MCF 10A (cell line): Measurements from ENCODE around the gene LRP1B. TPM values are rescaled to one million over a fixed set of nuclear protein-coding genes. Genes with fewer than 3 reads are reported as not detected.

ENCODE experiments used
- BruUV-seq: library from RNA; stranded (reverse); fragments of 400-500 nt; replicated peaks from 2 replicates; lab custom pipeline; 2021; lab: Mats Ljungman, UMichigan
- CTCF ChIA-PET: fragments of 300-600 bp; sonication (Branson Sonifier 250); formaldehyde crosslinking; extraction: SDS; loops from one replicate; lab custom pipeline; 2021; ENCODE audit warnings: antibody characterized with exemption, inconsistent platforms; lab: Yijun Ruan, JAX
- POLR2A ChIA-PET: fragments of 300-600, 350-650 bp; sonication (Branson Sonifier 250); formaldehyde crosslinking; extraction: SDS; loops from one replicate; lab custom pipeline; 2020; ENCODE audit warnings: antibody characterized with exemption, inconsistent platforms; lab: Yijun Ruan, JAX
- DNase-seq: peaks from one replicate; pipeline ENCODE4 v3.0.0-alpha.2; 2018; ENCODE audit not compliant: unreplicated experiment
- H3K27ac Mint-ChIP-seq: one replicate; pipeline ENCODE4 v1.8.0; 2022; ENCODE audit warnings: mild to moderate bottlenecking, low read depth, mixed read lengths; ENCODE audit not compliant: unreplicated experiment
- H3K27me3 Mint-ChIP-seq: one replicate; pipeline ENCODE4 v1.8.0; 2022; ENCODE audit warnings: mixed read lengths; ENCODE audit not compliant: insufficient read depth, unreplicated experiment
- H3K36me3 Mint-ChIP-seq: one replicate; pipeline ENCODE4 v1.8.0; 2022; ENCODE audit warnings: mild to moderate bottlenecking, moderate library complexity, mixed read lengths; ENCODE audit not compliant: insufficient read depth, unreplicated experiment
- H3K4me1 Mint-ChIP-seq: one replicate; pipeline ENCODE4 v1.8.0; 2022; ENCODE audit warnings: mixed read lengths; ENCODE audit not compliant: insufficient read depth, unreplicated experiment
- H3K4me3 Mint-ChIP-seq: one replicate; pipeline ENCODE4 v1.8.0; 2022; ENCODE audit warnings: mild to moderate bottlenecking, moderate library complexity, mixed read lengths; ENCODE audit not compliant: unreplicated experiment
- H3K9me3 Mint-ChIP-seq: one replicate; pipeline ENCODE4 v1.8.0; 2022; ENCODE audit warnings: mixed read lengths; ENCODE audit not compliant: unreplicated experiment
- intact Hi-C: fragments of 100-400 bp; cut with micrococcal nuclease; formaldehyde crosslinking; loops from 2 replicates; pipeline ENCODE4 v1.14.1; 2022
- total RNA-seq: library from RNA; stranded (reverse); gene quantifications from 2 replicates; pipeline ENCODE4 v1.2.3, GENCODE V29; 2022
- TF ChIP-seq, protein P1 (sequence below): fragments of 200-600 bp; IDR thresholded peaks from one replicate; pipeline ENCODE4 v1.8.0; 2022; ENCODE audit warnings: antibody characterized with exemption, mild to moderate bottlenecking; ENCODE audit not compliant: unreplicated experiment

Gene LRP1B
- total RNA-seq, 1 experiment from 2014 or later = not detected

GRCh38 chr2:140627136-140627535 lies 1503.7 kb downstream of the LRP1B start:
- no TSS peak for BruUV-seq
- DNase-seq = no peak
- H3K36me3 Mint-ChIP-seq = no peaks in the 10 kb centered on the region
- ChIA-PET CTCF (no interaction called here), POLR2A (no interaction called here)
- peaks cover 70% of the 10 kb centered on the region for H3K27me3 Mint-ChIP-seq
- TF ChIP-seq, protein P1, sequence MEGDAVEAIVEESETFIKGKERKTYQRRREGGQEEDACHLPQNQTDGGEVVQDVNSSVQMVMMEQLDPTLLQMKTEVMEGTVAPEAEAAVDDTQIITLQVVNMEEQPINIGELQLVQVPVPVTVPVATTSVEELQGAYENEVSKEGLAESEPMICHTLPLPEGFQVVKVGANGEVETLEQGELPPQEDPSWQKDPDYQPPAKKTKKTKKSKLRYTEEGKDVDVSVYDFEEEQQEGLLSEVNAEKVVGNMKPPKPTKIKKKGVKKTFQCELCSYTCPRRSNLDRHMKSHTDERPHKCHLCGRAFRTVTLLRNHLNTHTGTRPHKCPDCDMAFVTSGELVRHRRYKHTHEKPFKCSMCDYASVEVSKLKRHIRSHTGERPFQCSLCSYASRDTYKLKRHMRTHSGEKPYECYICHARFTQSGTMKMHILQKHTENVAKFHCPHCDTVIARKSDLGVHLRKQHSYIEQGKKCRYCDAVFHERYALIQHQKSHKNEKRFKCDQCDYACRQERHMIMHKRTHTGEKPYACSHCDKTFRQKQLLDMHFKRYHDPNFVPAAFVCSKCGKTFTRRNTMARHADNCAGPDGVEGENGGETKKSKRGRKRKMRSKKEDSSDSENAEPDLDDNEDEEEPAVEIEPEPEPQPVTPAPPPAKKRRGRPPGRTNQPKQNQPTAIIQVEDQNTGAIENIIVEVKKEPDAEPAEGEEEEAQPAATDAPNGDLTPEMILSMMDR = no peak
- no peaks in the 10 kb centered on the region for H3K9me3 Mint-ChIP-seq
- H3K27ac Mint-ChIP-seq = no peak overlapping the region
- H3K4me3 Mint-ChIP-seq = no peak overlapping the region
- no peaks in the 10 kb centered on the region for H3K4me1 Mint-ChIP-seq
- intact Hi-C loops = no loop called here

- H3K27me3 Mint-ChIP-seq = peaks cover 50% of the 10 kb centered on the region
- ChIA-PET POLR2A (no interaction called here), CTCF (interaction anchor here (0.6 to 0.7 kb wide), 2 partner anchors 18 to 760 kb away, joined by 3 read pairs; no protein-coding TSS in a partner anchor)
- no peak for DNase-seq
- H3K4me1 Mint-ChIP-seq = no peaks in the 10 kb centered on the region
- no peak overlapping the region for H3K27ac Mint-ChIP-seq
- no peak overlapping the region for H3K4me3 Mint-ChIP-seq
- H3K36me3 Mint-ChIP-seq = no peaks in the 10 kb centered on the region
- H3K9me3 Mint-ChIP-seq = no peaks in the 10 kb centered on the region
- no TSS peak for BruUV-seq
- intact Hi-C loops = no loop called here
- TF ChIP-seq, protein P1 = no peak
These were observed 1506.6 kb downstream of the LRP1B start for GRCh38 chr2:140624200-140624599.

- Mint-ChIP-seq H3K9me3 (no peaks in the 10 kb centered on the region), H3K4me1 (no peaks in the 10 kb centered on the region), H3K27ac (no peak overlapping the region), H3K4me3 (no peak overlapping the region), H3K36me3 (no peaks in the 10 kb centered on the region), H3K27me3 (peaks cover 57% of the 10 kb centered on the region)
- ChIA-PET POLR2A (no interaction called here), CTCF (no interaction called here)
- intact Hi-C loops = no loop called here
- TF ChIP-seq, protein P1 = no peak
- DNase-seq = no peak
- BruUV-seq = no TSS peak
These were observed 1509.0 kb downstream of the LRP1B start for GRCh38 chr2:140621583-140622362.

DNA sequence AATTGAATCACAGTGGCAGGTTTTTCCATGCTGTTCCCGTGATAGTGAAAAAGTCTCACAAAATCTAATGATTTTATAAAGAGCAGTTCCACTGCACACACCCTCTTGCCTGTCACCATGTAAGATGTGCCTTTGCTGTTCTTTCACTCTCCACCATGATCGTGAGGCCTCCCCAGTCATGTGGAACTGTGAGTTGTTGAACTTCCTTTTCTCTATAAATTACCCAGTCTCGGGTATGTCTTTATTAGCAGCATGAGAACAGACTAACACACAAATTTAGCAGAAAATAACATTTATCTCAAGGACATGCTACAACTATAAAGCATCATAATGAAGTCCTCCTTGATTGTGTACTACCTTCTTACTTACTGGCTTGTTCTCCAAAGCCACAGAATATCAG lies 1526.0 kb downstream of the LRP1B start:
- Mint-ChIP-seq H3K27me3 (peaks cover 87% of the 10 kb centered on the region), H3K4me3 (no peak overlapping the region), H3K9me3 (no peaks in the 10 kb centered on the region), H3K36me3 (no peaks in the 10 kb centered on the region), H3K27ac (no peak overlapping the region), H3K4me1 (no peaks in the 10 kb centered on the region)
- BruUV-seq = no TSS peak
- no peak for DNase-seq
- intact Hi-C loops = no loop called here
- ChIA-PET POLR2A (no interaction called here), CTCF (interaction anchor here (0.9 kb wide), 1 partner anchor 950 kb away, joined by 3 read pairs; no protein-coding TSS in a partner anchor)
- TF ChIP-seq, protein P1 = no peak
